PC-3 (cell line): ENCODE measurements around the gene FILIP1L.

Experiments used
- EZH2 ChIP-seq: fragments of 300-600 bp; sonication (generic); IDR thresholded peaks from one replicate; pipeline ENCODE4 v1.6.1; 2017; ENCODE audit warnings: antibody characterized with exemption, mild to moderate bottlenecking, low read length; ENCODE audit not compliant: unreplicated experiment
- TF ChIP-seq, protein P1 (sequence below): fragments of 300-600 bp; sonication (generic); conservative IDR thresholded peaks from 2 replicates; pipeline ENCODE4 v1.5.1; 2017; ENCODE audit warnings: antibody characterized with exemption, low read depth, mild to moderate bottlenecking, low read length

- TF ChIP-seq, protein P1, sequence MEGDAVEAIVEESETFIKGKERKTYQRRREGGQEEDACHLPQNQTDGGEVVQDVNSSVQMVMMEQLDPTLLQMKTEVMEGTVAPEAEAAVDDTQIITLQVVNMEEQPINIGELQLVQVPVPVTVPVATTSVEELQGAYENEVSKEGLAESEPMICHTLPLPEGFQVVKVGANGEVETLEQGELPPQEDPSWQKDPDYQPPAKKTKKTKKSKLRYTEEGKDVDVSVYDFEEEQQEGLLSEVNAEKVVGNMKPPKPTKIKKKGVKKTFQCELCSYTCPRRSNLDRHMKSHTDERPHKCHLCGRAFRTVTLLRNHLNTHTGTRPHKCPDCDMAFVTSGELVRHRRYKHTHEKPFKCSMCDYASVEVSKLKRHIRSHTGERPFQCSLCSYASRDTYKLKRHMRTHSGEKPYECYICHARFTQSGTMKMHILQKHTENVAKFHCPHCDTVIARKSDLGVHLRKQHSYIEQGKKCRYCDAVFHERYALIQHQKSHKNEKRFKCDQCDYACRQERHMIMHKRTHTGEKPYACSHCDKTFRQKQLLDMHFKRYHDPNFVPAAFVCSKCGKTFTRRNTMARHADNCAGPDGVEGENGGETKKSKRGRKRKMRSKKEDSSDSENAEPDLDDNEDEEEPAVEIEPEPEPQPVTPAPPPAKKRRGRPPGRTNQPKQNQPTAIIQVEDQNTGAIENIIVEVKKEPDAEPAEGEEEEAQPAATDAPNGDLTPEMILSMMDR: no peak
- TF ChIP-seq EZH2: no peak
These were observed 107.0 kb downstream of the FILIP1L start for GRCh38 chr3:100007313-100007712.
